Neural cell (in vitro differentiated cells): Measurements from ENCODE around the gene EVI2A. TPM values are rescaled to one million over a fixed set of nuclear protein-coding genes. Genes with fewer than 3 reads are reported as not detected.

Experiments used
- H2AFZ ChIP-seq: fragments of 200-600, 300-800 bp; sonication (generic), shearing (Covaris generic); 2 replicates; pipeline ENCODE4 v1.6.0; 2014; ENCODE audit warnings: low read depth, mild to moderate bottlenecking, antibody characterized with exemption, low read length, moderate library complexity
- H3F3A ChIP-seq: fragments of 200-600 bp; shearing (Covaris generic); 2 replicates; pipeline ENCODE4 v1.6.1; 2016; ENCODE audit warnings: mild to moderate bottlenecking, moderate library complexity, mixed read lengths, antibody characterized with exemption, low read length; ENCODE audit not compliant: insufficient read depth, poor library complexity, severe bottlenecking
- H3K27ac ChIP-seq: fragments of 200-600, 300-800 bp; sonication (generic), shearing (Covaris generic); 2 replicates; pipeline ENCODE4 v1.5.1; 2014; ENCODE audit warnings: mild to moderate bottlenecking, low read length, moderate library complexity
- H3K27me3 ChIP-seq: fragments of 300-800, 200-600 bp; sonication (generic), shearing (Covaris generic); 2 replicates; pipeline ENCODE4 v1.6.0; 2014; ENCODE audit warnings: mild to moderate bottlenecking, low read depth, low read length, moderate library complexity; ENCODE audit not compliant: insufficient read depth
- H3K36me3 ChIP-seq: fragments of 300-800, 200-600 bp; sonication (generic), shearing (Covaris generic); 2 replicates; pipeline ENCODE4 v1.5.1; 2014; ENCODE audit warnings: mild to moderate bottlenecking, antibody characterized with exemption, low read length, moderate library complexity; ENCODE audit not compliant: insufficient read depth
- H3K4me2 ChIP-seq: fragments of 300-800, 200-600 bp; sonication (generic), shearing (Covaris generic); 2 replicates; pipeline ENCODE4 v1.6.0; 2014; ENCODE audit warnings: mild to moderate bottlenecking, low read length
- H3K4me3 ChIP-seq: fragments of 300-800, 200-600 bp; sonication (generic), shearing (Covaris generic); 2 replicates; pipeline ENCODE4 v1.5.1; 2014; ENCODE audit warnings: mild to moderate bottlenecking, low read length, moderate library complexity
- H3K79me2 ChIP-seq: fragments of 200-600 bp; shearing (Covaris generic); replicated peaks from 2 replicates; pipeline ENCODE4 v1.6.0; 2014; ENCODE audit warnings: mild to moderate bottlenecking, low read length, moderate library complexity; ENCODE audit not compliant: insufficient read depth
- H3K9ac ChIP-seq: fragments of 300-800, 200-600 bp; sonication (generic), shearing (Covaris generic); 2 replicates; pipeline ENCODE4 v1.6.1; 2016; ENCODE audit warnings: mild to moderate bottlenecking, low read length, mixed read lengths
- H3K9me2 ChIP-seq: fragments of 200-600 bp; shearing (Covaris generic); 2 replicates; pipeline ENCODE4 v1.6.1; 2016; ENCODE audit warnings: mild to moderate bottlenecking, low read length, mixed read lengths; ENCODE audit not compliant: insufficient read depth
- H3K9me3 ChIP-seq: fragments of 200-600, 300-800 bp; sonication (generic), shearing (Covaris generic); 2 replicates; pipeline ENCODE4 v1.6.1; 2016; ENCODE audit warnings: mild to moderate bottlenecking, mixed run types, low read length, moderate library complexity, mixed read lengths
- H4K20me1 ChIP-seq: fragments of 200-600 bp; shearing (Covaris generic); 2 replicates; pipeline ENCODE4 v1.6.1; 2016; ENCODE audit warnings: mild to moderate bottlenecking, mixed run types; ENCODE audit not compliant: insufficient read depth
- CTCF ChIP-seq: fragments of 450-650 bp; IDR thresholded peaks from 2 replicates; pipeline ENCODE4 v1.5.1; 2014; ENCODE audit warnings: antibody characterized with exemption, mild to moderate bottlenecking, moderate library complexity; ENCODE audit not compliant: poor library complexity, severe bottlenecking
- EP300 ChIP-seq: fragments of 450-650 bp; conservative IDR thresholded peaks from 2 replicates; pipeline ENCODE4 v1.6.1; 2014; ENCODE audit warnings: antibody characterized with exemption, mild to moderate bottlenecking, moderate library complexity; ENCODE audit not compliant: poor library complexity, severe bottlenecking
- EZH2 ChIP-seq: fragments of 200-600, 300-800 bp; shearing (Covaris generic), sonication (generic); IDR thresholded peaks from 2 replicates; pipeline ENCODE4 v1.6.1; 2014; ENCODE audit warnings: antibody characterized with exemption, low read length, borderline replicate concordance, mild to moderate bottlenecking; ENCODE audit not compliant: insufficient read depth, poor library complexity, severe bottlenecking
- MXI1 ChIP-seq: fragments of 450-650 bp; conservative IDR thresholded peaks from 2 replicates; pipeline ENCODE4 v1.6.1; 2014; ENCODE audit warnings: antibody characterized with exemption, mild to moderate bottlenecking; ENCODE audit not compliant: poor library complexity, severe bottlenecking
- POLR2AphosphoS5 ChIP-seq: IDR thresholded peaks from 2 replicates; pipeline ENCODE4 v1.6.1; 2012
- RAD21 ChIP-seq: fragments of 450-650 bp; conservative IDR thresholded peaks from 2 replicates; pipeline ENCODE4 v1.6.1; 2014; ENCODE audit warnings: antibody characterized with exemption, mild to moderate bottlenecking, moderate library complexity
- REST ChIP-seq: IDR thresholded peaks from 2 replicates; pipeline ENCODE4 v1.6.1; 2012; ENCODE audit warnings: borderline replicate concordance
- SMC3 ChIP-seq: fragments of 450-650 bp; conservative IDR thresholded peaks from 2 replicates; pipeline ENCODE4 v1.6.1; 2014; ENCODE audit warnings: antibody characterized with exemption, mild to moderate bottlenecking, moderate library complexity; ENCODE audit not compliant: poor library complexity
- TAF1 ChIP-seq: IDR thresholded peaks from 2 replicates; pipeline ENCODE4 v1.6.1; 2012; ENCODE audit warnings: low read depth
- polyA plus RNA-seq: library from polyadenylated mRNA; depleted of rRNA; stranded (reverse); fragments of >200 nt; gene quantifications from 2 replicates; pipeline ENCODE4 v1.2.3, GENCODE V29; 2014

Gene EVI2A
- polyA plus RNA-seq, 1 donor from 2014 or later = not detected

GRCh38 chr17:31283841-31284240, 37.6 kb downstream of the EVI2A start:
- no peaks in the 10 kb centered on the region for H3K27me3 ChIP-seq
- no peak overlapping the region for H2AFZ ChIP-seq
- H3K9me3 ChIP-seq = no peaks in the 10 kb centered on the region
- no peak overlapping the region for H3K4me3 ChIP-seq
- H3F3A ChIP-seq = no peaks in the 10 kb centered on the region
- H3K9me2 ChIP-seq = no peaks in the 10 kb centered on the region
- H3K9ac ChIP-seq = no peak overlapping the region
- no peaks in the 10 kb centered on the region for H3K36me3 ChIP-seq
- no peaks in the 10 kb centered on the region for H4K20me1 ChIP-seq
- no peaks in the 10 kb centered on the region for H3K79me2 ChIP-seq
- TF ChIP-seq SMC3 (no peak), TAF1 (no peak), EP300 (no peak), REST (no peak), CTCF (no peak), MXI1 (no peak), POLR2AphosphoS5 (no peak), RAD21 (no peak), EZH2 (no peak)
- H3K4me2 ChIP-seq = no peak overlapping the region
- no peak overlapping the region for H3K27ac ChIP-seq

GRCh38 chr17:31281061-31281460, 40.4 kb downstream of the EVI2A start:
- Histone ChIP-seq H3K4me3 (no peak overlapping the region), H3K9me2 (no peaks in the 10 kb centered on the region), H3K36me3 (peaks cover 3% of the 10 kb centered on the region), H3K4me2 (no peak overlapping the region), H3K9me3 (no peaks in the 10 kb centered on the region), H3K27me3 (no peaks in the 10 kb centered on the region), H3F3A (no peaks in the 10 kb centered on the region), H3K9ac (no peak overlapping the region), H3K79me2 (no peaks in the 10 kb centered on the region), H2AFZ (no peak overlapping the region), H4K20me1 (no peaks in the 10 kb centered on the region), H3K27ac (no peak overlapping the region)
- no peak for TF ChIP-seq POLR2AphosphoS5
- TF ChIP-seq SMC3 = no peak
- no peak for TF ChIP-seq EP300
- TF ChIP-seq CTCF = no peak
- TF ChIP-seq REST = no peak
- TF ChIP-seq TAF1 = no peak
- no peak for TF ChIP-seq RAD21
- TF ChIP-seq MXI1 = no peak
- no peak for TF ChIP-seq EZH2
